ENCODE data around the gene GARIN5B. TPM values are rescaled to one million over a fixed set of nuclear protein-coding genes. Genes with fewer than 3 reads are reported as not detected.

Gene GARIN5B
- total and polyA plus RNA-seq, 2 of the 4 experiments (the other 2 are of a cell fraction): not detected

GRCh38 chr19:55372316-55373081 lies 9.4 kb upstream of the GARIN5B start:
- peaks cover 45% of the 10 kb centered on the region for H3K4me1 ChIP-seq (ENCODE audit: control insufficient read depth, insufficient read depth, low read length)
- DNase-seq: peak; percentile 84
- TF ChIP-seq FOS (IDR thresholded peaks at IDR 0.05; ENCODE audit: low read depth, low read length): peak; percentile 96
- no peak for TF ChIP-seq USF2 (IDR thresholded peaks at IDR 0.05; ENCODE audit: low read depth, low read length)
- TF ChIP-seq BHLHE40 (IDR thresholded peaks at IDR 0.05; ENCODE audit: low read depth, low read length): peak; percentile 34; the same call in 1 of the 2 replicates
- peak; percentile 97 for TF ChIP-seq MAZ (IDR thresholded peaks at IDR 0.05; ENCODE audit: borderline replicate concordance, low read depth, low read length)

More at GRCh38 chr19:55372316-55373081, 9.4 kb upstream of the GARIN5B start:
- 63% methylated on average over 2 of the region's 24 CpGs; no CpG with 5 or more reads in 1 of the 2 experiments for WGBS, 2 experiments (ENCODE audit: extremely low coverage in 2 of 2, insufficient read length in 1 of 2)
- peaks cover 5 to 41% of the 10 kb centered on the region in 2 experiments; a peak in 3 of 4 replicates for H3K79me1 ChIP-seq (ENCODE audit: low read depth in 1 of 2, low read length in 2 of 2)
- ATAC-seq (ENCODE audit: low read depth): no peak
- peak overlapping the region; percentile 98 for H2AK5ac ChIP-seq (ENCODE audit: low read depth, low read length)
- peak overlapping the region; percentile 37; the same call in 1 of the 2 replicates for H3K23ac ChIP-seq (ENCODE audit: low read depth, low read length)
- H2BK120ac ChIP-seq (ENCODE audit: low read depth, low read length): peak overlapping the region; percentile 91
- H3K4me2 ChIP-seq (ENCODE audit: low read depth, low read length): 0 out of 2 replicates have a peak overlapping the region, but pooled peaks have one; percentile 11
- peaks cover 22% of the 10 kb centered on the region for H4K20me1 ChIP-seq (ENCODE audit: insufficient read depth, low read length)
- POLR2A ChIA-PET (ENCODE audit: unreplicated experiment): no interaction called here
- H2AFZ ChIP-seq (replicated peaks; ENCODE audit: low read length, poor library complexity): peak overlapping the region; percentile 77
- H3K14ac ChIP-seq (replicated peaks; ENCODE audit: low read depth, low read length): peak overlapping the region; percentile 77
- peak overlapping the region; percentile 82 for H3K4ac ChIP-seq (ENCODE audit: low read depth, low read length)
- peak overlapping the region; percentile 81; the same call in 2 of the 3 replicates for H2BK15ac ChIP-seq (ENCODE audit: low read depth, low read length)
- H2AK9ac ChIP-seq (replicated peaks; ENCODE audit: low read depth, low read length, poor library complexity): peak overlapping the region; percentile 87
- dilution Hi-C loops (cut with HindIII; ENCODE audit: low sequenced_read_pairs, unreplicated experiment) (no loop called here), in situ Hi-C loops (cut with MboI; ENCODE audit: low sequenced_read_pairs) (no loop called here), intact Hi-C loops (cut with micrococcal nuclease) (no loop called here)
- no peaks in the 10 kb centered on the region for H3K27me3 ChIP-seq (ENCODE audit: control insufficient read depth, insufficient read depth, low read length)
- peaks cover 10% of the 10 kb centered on the region for H3K36me3 ChIP-seq (ENCODE audit: control insufficient read depth, insufficient read depth, low read length)
- peak overlapping the region; percentile 52 for H3K9ac ChIP-seq (ENCODE audit: low read depth, low read length)
- peak overlapping the region; percentile 86 for H3K18ac ChIP-seq (ENCODE audit: low read depth, low read length)
- H3K9me3 ChIP-seq (ENCODE audit: control insufficient read depth, insufficient read depth, low read length): no peaks in the 10 kb centered on the region
- H3K4me3 ChIP-seq (ENCODE audit: insufficient read depth, low read depth, low read length): no peak overlapping the region
- H3K56ac ChIP-seq (ENCODE audit: extremely low read depth, insufficient read depth, low read length): peak overlapping the region; percentile 58; the same call in 1 of the 2 replicates
- peak overlapping the region; percentile 89 for H4K5ac ChIP-seq (ENCODE audit: low read depth, low read length)
- H4K91ac ChIP-seq (ENCODE audit: insufficient read depth, low read depth, low read length): peak overlapping the region; percentile 94
- no TSS peak for BruUV-seq (replicated peaks)
- H3K9me1 ChIP-seq (ENCODE audit: insufficient read depth, low read length): peaks cover 13% of the 10 kb centered on the region; the same call in 1 of the 2 replicates
- H3K27ac ChIP-seq (ENCODE audit: insufficient read depth, low read length): peak overlapping the region; percentile 96
- H4K8ac ChIP-seq (ENCODE audit: low read depth in 2 of 2, low read length in 2 of 2): peak overlapping the region; percentile 82 to 86
- CTCF ChIA-PET: no interaction called here
- peak overlapping the region; percentile 90 for H2BK20ac ChIP-seq (ENCODE audit: low read depth, low read length)
- peak overlapping the region; percentile 96 for H2BK5ac ChIP-seq (ENCODE audit: low read depth, low read length, poor library complexity, severe bottlenecking)
